NCI-H128 (cell line): ENCODE measurements around the gene DCX.

Experiments used
- DNase-seq: peaks from one replicate; lab custom pipeline; 2025; ENCODE audit not compliant: unreplicated experiment; lab: John Stamatoyannopoulos, UW

The DCX gene

DNA sequence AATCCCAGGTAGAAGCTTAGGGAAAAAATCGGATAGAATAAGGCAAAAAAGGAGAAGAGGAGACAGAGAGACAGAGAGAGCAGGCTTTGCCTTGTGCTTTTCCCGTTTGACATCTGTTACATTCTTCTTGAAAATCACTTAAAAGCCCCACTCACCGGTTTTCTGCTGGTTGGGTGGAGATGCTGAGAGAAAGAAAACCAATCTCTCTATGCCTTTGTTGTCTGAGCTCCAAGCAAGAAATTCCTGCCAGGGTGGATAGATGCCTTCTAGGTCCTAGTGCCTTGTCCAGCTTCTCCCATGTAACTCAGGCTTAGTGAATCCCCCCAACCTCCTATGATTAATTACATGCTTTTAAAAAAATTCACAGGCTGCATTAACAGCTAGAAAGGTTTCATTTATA is at the start of gene DCX:
DCX (minus strand) TSS at position 210 of the 400 bp plus-strand sequence. CDS start 1,794 bp downstream, outside the sequence.
- DNase-seq = peak; percentile 10

DNA sequence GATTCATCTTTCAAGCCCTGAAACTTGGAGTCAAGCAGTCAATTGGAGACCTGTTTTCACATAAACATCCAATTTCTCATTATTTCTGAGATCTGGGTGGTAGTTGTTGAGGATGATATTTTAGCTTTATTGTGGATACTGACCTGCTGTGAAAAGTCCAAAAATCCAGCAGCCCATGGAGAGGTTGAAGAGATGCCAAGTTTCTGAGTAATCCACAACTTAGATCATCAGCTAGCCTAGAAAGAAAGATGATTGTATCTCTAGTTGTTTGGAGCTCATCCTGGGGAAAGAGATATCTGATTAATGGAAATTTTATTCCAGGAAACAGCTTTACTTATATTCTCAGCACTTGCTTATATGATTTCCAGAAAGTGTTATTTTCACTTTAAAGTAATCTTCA is 48.6 kb upstream of the DCX start:
- DNase-seq = no peak

DNA sequence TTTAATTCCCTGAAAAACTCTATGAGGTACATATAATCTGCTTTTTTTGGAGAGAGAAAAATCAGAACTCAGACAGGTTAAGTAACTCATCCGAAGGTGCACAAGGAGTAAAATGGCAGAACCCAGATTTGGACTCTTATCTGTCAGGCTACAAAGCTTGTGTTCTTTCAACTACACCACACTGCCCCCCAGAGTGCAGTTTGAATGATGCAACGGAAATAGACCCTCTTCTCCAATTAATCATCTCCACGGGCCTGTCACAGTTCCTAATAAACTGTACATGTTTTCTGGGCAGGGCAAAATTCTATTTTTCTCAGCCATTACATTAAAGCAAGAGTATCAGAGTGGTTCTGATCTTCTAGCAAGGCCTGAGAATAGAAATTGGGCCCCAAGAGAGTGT is 35.3 kb upstream of the DCX start:
- DNase-seq = peak; percentile 16

DNA sequence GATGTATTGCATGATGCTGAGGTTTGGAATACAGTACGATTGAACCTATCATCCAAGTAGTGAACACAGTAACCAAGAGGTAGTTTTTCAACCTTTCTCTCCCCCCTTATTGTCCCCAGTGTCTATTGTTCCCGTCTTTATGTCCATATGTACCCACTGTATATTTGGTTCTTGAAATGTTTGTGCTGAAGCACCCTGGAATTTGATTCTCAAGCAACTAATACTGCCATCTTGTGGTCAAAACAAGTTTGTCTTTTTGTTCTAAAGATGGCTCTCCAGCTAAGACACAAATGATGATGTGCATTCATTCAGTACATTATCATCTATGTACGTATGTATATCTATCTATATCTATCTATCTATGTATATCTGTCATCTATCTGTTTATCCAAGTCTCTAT is 33.5 kb upstream of the DCX start:
- DNase-seq = peak; percentile 20

DNA sequence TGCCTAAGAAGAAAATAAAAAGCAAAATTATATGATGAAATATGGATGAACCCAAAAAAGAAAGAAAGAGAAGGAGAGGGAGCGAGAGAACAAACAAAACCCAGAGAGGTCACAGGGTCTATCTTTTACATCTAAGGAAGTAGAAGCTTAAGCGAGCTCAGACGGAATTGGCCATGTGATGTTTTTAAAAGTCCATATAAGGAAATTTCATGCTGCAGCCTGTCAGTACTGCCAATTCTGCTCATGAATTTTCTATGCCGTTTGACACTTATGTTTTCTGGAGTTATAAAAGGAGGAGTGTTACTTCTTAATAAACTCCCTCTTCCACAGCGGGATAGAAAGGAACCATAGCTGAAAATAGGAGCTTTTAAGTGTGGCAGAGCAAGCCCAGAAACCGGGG is 32.9 kb upstream of the DCX start:
- DNase-seq = no peak

DNA sequence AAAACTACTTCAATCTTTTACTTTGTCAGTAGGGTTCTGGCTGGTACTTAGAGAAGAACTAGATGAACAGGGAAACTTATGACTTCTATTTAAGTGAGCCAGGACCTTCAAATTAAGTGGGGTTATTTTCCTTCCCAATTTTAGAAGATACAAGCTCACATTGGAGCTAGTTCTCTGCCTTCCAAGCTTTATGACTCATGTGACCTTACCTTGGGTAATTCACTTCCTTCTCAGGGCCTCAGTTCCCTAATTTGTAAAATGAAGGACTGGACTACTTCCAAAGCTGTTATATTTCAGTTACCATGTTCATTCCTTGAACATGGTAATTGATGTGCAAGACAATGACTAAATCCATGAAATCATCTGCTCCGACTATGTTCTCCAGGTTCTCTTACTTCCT is 32.0 kb upstream of the DCX start:
- no peak for DNase-seq

DNA sequence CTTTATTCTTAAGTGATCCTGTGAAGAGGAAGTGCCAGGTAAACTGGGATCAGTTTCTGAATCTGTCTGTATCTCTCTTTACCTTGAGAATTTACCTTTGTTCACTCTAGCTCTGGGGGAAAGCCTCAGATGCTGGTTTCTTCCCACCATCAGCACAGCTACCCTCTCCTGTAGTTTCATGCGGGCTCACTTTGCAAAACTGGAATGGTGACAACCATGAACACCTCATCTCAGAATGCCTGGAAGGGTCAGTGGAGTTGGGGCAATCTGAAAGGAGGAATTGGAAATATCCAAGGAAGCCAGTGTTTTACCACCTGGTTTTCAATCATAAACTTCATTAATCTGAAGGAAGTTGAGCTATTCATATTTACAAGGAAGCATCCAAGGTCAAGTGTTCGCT is 30.8 kb upstream of the DCX start:
- DNase-seq = no peak

DNA sequence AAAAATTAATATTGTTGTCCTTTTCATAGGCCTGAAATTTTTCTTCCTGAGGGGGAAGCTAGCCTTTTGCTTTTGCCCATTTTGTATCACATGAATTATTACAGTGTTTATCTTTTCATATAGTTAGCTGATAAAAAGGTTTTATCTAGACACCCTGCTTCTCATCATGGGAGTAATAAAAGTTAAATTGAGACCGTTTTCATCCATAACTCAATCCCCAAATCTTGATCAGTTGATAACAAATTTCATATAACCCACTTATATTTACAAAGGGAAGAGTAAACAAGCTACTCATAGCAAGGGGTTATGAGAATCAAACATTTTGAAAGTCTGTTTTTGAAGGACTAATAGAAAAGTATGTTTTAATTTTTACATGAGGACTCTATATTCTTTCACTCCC is 23.5 kb upstream of the DCX start:
- DNase-seq = no peak

DNA sequence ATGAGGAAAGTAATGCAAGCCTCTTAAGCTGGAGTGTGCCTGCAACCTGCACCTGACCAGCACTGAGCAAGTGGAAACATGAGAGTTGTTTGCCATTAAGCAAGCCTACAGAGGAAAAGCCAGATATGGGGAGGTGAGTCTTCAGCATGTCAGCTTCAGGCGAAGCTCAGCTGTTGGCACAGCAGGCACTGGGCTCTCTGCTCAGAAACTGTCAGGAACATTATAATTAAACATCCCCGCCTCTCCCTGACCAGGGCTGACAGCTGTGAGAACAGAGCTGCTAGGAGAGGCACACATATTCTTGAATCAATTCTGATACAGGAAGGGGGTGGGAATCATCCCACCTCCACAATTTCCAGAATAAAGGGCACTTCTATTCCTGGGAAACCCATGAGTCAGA is 19.0 kb upstream of the DCX start:
- peak; percentile 24 for DNase-seq

DNA sequence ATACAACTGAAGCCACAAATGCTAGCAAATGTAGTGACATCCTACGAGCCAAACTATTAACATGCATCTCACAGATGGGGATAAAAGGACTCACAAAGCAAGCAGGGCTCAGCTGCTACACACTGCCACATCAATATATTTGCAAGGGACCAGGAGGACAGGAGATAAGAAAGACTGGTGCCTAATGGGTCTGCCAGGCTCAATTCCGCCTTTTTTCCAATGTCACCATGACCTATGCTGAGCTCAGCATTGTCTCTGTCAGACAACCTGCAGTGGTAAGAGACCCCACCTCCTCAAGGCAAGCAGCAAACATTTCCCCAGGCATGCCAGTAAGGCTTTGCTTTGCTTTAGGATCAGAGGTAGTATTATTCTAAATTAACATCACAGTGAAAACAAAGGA is 435 bp downstream of the DCX start:
- no peak for DNase-seq

DNA sequence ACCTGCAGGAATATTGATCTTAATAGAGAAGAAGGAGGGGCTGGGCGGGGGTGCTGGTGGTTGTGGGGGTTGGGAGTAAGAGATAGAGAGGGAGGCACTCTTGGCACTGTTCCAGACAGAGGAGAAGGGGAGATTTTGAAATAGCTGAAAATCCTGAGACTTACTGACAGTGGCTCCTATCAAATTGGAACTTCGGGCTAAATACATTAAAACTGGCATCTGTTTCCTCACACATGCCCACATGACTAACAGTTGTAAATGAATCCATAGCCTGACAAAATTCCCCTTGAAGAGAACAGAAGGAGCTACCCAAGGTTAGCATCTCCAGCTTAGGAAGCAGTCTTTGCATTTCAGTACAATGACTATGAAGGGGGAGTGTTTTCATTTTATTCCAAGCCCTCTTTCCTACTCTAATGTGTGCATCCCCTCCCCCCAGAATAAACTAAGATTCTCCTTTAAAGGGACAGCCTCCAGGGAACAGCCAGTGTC is 1.4 kb downstream of the DCX start:
- peak; percentile 2 for DNase-seq

DNA sequence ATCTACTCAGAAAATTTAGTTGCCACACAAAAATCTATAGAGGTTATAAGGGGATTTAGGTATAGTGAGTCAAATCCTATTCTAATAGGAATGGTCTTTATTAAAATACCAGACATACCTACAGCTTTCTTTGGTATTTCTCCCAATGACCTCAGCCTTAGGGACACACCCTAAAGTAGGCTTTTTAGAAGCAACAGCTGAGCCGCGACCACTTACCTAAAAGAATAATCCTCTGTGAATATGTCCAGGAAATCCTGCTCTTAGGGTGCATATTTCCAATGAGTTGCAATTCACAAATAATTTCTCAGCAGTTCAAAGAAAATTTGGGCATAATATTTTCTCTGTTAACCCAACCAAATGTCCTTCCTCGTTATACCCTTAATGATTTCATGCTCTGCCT is 2.7 kb downstream of the DCX start:
- no peak for DNase-seq

DNA sequence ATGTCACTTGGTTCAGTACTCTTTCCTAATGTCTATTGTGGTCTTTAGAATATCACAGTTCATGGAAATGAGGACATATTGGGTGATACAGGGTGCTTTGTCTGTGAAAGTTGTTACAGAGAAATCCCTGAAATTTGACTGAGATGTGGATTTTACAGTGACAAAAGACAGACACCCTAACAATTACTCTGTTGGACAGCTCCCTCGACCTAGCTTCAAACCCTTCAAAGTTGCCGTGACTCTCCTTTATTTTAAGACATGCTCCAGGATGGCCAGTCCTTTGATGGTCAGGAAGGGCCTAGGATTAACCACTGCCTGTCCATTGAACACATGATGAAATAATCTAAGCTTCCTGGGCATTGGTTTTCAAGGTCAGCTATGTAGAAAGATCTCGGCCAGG is 4.0 kb downstream of the DCX start:
- DNase-seq = no peak

DNA sequence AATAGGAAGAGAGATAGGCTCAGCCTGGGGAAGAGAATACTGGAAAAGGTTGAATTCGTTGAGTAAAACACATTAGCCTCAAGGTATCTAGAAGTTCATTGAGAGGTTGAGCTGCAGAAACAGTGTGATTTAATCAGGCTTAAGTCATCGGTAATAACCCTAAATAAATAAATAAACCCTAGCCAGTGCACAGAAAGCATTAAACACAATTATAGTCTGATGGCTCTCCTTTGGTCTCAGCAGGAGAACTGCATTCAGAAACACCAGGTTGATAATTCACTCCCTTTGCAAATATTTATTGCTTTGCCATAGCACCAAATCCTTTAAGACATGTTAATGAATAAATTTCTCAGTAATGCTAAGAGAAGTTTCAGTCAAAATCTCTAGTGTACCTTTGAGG is 9.6 kb downstream of the DCX start:
- no peak for DNase-seq

DNA sequence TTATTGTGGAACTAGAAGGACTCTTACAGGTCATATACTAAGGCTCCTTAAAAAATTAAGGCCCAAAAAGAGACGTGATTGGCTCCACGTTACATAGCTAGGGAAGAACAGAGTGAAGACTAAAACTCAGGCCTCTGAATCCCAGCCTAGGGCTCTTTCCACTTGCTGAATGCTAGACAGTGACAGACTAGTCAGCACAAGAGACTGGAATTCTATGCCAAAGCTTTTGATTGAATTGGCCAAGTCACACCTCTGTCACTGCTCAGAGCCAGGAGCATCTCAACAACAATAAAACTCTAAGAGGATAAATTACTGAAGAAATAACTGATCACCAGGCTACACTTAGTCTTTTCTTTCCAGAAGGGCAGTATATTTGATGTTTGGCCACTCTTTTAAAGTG is 16.8 kb downstream of the DCX start:
- no peak for DNase-seq

DNA sequence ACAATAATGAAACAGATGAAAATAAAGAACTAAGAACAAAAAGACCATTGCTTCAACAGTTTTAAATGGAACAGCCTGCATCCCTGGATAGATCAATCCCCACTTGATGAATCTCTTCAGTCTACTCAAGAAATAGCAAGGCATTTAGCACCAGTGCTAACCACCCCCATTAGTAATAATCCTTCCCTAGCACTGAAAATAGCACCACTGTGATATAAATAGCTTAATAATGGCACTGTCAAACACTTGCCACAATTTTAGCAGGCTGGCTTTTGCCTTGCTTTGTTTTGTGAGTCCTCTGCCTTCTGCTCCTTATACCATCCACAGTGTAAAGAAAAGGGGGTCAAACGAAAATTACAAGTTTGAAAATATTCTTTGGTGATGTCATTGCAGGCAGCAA is 17.4 kb downstream of the DCX start:
- no peak for DNase-seq

DNA sequence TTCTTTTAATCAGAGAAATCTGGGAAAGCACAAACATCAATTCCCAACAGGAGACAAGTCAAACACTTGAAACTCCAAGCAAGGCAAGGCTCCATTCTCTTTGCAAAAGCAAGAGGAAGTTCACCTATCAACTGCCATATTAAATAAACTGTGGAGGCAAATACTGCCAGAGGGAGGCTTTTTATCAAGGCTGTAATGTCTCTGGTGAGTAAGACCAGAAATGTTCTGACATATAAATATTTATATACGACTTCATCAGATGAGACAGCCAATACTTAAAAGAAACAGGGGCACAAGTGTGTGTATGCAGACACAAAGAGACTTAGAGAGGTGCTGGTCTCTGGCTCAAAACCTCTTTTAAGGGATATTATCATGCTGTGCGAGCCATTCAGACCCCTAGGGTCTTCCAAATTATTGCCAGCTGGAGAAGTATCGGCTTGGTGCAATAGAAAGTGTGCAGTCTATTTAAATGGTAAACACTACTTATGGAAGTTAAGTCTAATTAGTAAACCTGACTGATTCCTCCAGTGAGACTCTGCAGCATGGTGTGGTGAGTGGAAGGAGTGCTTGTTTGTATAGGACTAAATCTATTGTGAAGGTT is 24.4 kb downstream of the DCX start:
- DNase-seq = no peak

DNA sequence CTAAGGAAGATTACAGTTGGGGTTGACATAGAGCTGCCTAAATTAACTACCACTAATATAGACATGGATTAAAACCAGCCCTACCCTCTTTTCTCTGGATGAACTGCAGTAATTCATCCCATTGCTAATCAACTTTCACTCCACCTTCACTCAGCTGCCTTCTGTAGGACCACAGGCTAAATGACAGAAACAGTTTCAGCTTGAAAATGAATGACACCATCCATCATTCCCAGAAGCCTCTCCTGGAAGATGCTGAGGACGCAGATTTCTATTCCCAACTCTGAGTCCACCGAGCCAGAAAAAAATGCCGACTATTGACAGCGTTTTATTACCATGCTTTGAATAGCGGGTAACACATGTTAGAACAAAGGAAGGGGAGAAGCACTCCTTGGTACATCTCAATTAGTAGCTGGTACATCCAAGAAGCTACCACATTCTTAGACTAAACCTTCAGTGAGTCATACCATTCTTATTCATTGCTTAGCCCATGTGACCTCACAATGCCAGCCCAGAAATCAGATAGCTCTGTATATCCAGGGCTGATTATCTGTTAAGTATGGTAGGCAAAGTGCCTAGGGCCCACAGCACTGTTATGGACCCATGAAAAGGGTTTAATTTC is 25.3 kb downstream of the DCX start:
- DNase-seq = no peak

DNA sequence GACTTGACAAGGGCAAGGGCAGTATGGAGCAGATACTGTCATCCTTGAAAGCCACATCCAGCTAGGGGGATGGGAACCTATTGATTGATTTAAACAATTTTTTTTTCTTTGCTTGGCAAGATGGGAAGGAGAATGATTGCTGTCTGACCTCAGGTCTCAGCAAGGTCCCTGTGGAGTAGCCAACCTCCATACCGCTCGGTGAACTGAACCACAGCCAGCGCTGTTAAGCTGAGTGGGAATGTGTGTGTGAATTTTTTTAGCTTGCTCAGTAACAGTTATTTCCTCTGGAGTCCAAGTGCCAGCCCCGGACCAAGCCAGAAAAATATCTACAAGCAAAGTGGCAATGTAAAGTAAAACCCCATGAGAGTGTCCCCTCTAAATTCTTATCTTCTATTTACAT is 25.9 kb downstream of the DCX start:
- DNase-seq = no peak

DNA sequence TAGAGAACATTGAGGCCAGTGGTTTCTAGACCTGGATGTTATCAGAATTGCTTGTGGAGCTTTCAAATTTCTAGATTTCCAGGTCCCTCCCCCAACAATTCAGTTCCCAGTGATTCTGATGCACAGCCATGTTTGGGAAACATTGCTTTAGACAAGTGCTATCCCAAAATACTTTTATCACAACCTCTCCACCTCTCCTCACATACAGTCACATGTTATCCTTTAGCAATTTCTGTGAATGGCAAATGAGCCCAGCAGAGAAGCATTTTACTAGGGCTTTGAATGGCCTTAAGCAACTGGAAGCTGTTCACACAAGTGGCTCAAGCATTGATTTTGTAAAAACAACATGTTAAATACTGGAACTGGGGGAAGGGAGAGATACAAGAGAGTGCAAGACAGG is 29.7 kb downstream of the DCX start:
- no peak for DNase-seq

DNA sequence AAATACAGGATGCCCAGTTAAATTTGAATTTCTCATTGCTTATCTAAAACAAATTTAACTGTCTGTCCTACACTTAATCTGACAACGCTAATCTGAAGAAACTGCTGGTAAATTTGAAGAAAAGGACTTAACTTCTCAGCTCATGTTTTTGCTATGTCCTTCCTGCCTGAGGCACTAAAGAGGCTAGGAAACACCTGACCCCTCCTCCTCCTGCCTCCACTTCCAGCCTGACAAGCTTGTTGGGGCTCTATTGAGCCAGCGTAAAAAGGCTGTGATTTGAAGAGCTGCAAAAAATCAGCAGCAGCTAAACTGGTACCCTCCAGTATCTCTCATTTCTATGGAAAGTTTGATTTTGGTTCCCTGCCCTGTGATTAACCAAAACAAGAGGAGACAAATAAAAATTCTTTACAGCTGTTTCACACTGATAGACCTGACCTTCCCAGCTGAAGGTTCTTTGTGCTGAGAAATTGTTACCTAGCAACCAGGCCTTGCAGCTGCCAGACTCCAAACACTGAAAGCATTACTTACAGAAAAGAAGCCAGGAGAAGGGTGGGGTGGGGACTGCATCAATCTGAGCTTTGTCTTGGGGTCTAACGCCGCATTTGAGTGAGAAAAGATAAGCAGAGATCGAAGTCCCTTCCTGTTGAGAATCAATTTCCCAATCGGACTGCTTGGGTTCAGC is 35.0 kb downstream of the DCX start:
- no peak for DNase-seq

DNA sequence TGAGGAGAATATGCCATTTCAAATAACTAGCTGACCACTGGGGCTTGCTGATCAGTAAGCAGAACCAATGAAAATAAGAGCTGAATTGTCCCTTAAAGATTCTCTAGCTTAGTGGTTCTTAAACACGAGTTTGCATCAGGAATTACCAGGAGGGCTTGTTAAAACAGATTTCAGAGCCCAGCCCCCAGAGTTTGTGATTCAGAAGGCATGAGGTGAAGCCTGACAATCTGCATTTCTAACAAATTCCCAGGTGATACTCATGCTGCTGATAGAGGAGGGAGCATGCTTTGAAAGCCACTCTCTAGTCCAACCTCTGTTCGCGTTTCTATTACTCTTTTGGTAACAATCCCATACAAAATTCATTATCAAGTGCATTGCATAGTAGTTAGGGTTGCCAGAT is 35.5 kb downstream of the DCX start:
- no peak for DNase-seq

DNA sequence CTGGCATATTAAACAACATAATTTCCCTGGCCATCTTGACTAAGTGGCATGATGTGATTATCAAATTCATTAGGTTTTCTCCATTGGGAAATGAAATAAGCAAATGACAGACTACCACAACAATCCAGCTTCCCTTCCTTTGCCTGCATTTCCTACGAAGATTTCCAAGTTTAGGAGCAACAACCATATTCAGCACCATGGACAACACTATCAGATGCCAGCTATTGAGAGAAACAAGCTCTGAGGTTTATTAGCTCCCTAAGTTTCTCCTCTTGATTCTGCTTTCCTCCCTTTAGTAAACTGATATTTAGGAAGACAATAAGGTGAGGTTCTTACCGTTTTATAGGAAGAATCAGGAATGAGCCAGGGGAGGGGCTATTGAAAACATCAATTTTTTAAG is 36.2 kb downstream of the DCX start:
- no peak for DNase-seq
